D721Med (cell line): Measurements from ENCODE around the gene SBK3.
"Not testable (repeated sequence)": the region's sequence is repeated elsewhere in the genome, so short reads cannot be mapped to it uniquely, and the experiment has no call there.

ENCODE experiments used
- DNase-seq: peaks from one replicate; pipeline ENCODE4 v3.0.0; 2011; ENCODE audit warnings: low spot score; ENCODE audit not compliant: insufficient read length
- FAIRE-seq: peaks from 2 replicates; lab custom pipeline; 2011; peaks lifted over from hg19 to GRCh38; lab: Jason Lieb, UNC
- CTCF ChIP-seq: IDR thresholded peaks from 2 replicates; pipeline ENCODE4 v1.5.1; 2012; ENCODE audit warnings: mild to moderate bottlenecking, control low read depth; ENCODE audit not compliant: insufficient read depth; ENCODE audit errors: missing control alignments

Gene SBK3

GRCh38 chr19:55586976-55587668, 41.8 kb upstream of the SBK3 start:
- FAIRE-seq (no peak), DNase-seq (peak; percentile 81)
- no peak for TF ChIP-seq CTCF

- DNase-seq, result peak; percentile 70
- no peak for FAIRE-seq
- TF ChIP-seq CTCF, result no peak
Measured at GRCh38 chr19:55585658-55586339, 40.5 kb upstream of the SBK3 start.

GRCh38 chr19:55584871-55585270, 39.5 kb upstream of the SBK3 start:
- DNase-seq (no peak), FAIRE-seq (no peak)
- TF ChIP-seq CTCF, result no peak

GRCh38 chr19:55583897-55584296, 38.6 kb upstream of the SBK3 start:
- not testable (repeated sequence) for FAIRE-seq, DNase-seq

DNA sequence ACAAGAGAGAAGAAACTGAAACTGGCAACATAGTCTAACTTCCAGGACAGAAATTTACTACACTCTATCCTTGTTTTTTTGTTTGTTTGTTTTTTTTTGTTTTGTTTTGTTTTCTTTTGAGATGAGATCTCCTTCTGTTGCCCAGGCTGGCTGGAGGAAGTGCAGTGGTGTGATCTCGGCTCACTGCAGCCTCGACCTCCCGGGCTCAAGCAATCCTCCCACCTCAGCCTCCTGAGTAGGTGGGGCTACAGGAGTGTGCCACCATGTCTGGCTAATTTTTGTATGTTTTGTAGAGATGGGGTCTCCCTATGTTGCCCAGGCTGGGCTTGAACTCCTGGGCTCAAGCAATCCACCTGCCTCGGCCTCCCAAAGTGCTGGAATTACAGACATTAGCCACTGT, 36.9 kb upstream of the SBK3 start:
- DNase-seq, FAIRE-seq: not testable (repeated sequence)

DNA sequence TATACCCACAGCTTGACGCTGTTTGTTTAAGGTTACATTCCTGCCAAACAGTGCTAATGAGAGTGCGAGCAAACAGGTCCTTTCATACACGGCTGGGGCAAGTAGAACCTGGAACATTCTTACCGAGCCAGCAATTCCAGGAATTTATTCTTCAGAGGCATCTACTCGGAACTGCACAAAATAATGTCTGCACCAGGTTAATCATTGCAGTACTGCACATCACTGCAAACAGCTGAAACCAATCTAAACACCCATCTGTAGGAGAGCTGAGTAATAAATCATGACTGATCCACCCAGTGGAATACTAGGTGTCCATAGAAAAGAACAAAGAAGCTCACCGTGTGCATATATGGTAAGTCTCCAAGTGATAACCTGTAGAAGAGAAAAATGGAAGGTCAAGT, 36.5 kb upstream of the SBK3 start:
- no peak for FAIRE-seq
- DNase-seq, result no peak
- no peak for TF ChIP-seq CTCF

GRCh38 chr19:55581145-55581822, 35.9 kb upstream of the SBK3 start:
- no peak for DNase-seq
- no peak for TF ChIP-seq CTCF
- no peak for FAIRE-seq

DNA sequence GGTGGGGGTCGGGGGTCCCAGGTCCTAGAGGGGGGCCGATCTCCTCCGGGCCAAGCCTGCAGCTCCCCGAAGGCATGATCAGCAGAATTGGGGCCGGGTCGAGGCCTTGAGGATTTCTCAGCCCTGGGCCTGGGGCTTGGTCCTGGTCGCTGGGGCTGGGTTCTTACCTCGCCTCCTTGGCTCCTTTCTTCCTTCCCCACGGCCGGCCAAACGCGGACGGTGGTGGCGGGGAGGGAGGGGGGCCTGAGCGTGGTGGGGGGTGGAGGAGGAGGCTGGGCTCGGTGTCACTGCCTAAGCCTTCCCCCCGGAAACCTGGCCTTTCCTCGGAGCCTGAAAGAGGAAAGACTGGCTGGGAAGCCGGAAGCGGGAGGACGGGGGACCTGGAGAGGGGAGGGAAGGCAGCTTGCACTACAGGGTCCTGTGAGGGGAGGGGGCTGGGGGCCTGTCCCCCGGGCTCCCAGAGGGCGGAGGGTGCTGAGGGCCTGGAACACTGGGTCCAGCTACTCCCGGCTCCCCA, 35.3 kb upstream of the SBK3 start, which contains the start of gene ZNF579:
TSS of gene ZNF579 (minus strand) at position 221 of the 517 bp plus-strand sequence. CDS start 1,209 bp downstream, outside the sequence.
- DNase-seq (peak; percentile 77), FAIRE-seq (no peak)
- no peak for TF ChIP-seq CTCF
